Measurements from ENCODE around the gene C1orf94.
"Not testable (repeated sequence)": the region's sequence is repeated elsewhere in the genome, so short reads cannot be mapped to it uniquely, and the experiment has no call there.

The C1orf94 gene

DNA sequence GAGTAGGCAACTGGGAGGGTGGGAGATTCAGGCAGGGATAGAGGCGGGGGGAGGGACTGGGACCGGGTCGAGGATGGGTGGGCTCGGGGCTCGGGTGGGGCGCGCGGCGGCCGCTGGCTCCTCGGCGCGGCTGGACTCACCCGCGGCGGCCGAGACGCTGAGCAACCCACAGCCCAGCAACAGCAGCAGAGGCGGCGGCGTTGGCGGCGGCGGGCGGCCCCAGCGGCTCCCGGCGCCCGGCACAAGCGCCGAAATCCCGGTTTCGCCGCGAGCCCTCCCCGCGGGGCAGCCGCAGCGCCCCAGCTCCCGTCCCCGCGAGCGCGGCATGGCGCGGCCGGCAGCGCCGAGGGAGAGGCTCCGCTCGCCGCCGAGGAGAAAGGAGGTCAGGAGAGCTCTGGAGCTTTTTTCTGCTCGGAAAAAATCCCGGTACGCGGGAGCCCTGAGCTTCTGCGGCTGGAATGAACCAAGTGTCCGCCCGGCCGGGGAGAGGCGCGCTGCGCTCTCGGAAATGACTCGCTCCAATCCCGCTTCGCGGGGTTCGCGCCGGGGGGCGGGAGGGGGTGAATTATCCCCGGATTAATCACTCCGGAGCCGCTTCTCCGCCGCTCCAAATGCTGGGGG is 11.8 kb upstream of the C1orf94 start, which contains the start of gene CSMD2:
Gene CSMD2 (minus strand): TSS at position 460 of the 621 bp plus-strand sequence. CDS start 133 bp downstream, at position 327.
- DNase-seq, result peak in 1 of 3 donors; percentile 8

GRCh38 chr1:34165422-34165921 is 11.2 kb upstream of the C1orf94 start:
- DNase-seq, result no peak

DNA sequence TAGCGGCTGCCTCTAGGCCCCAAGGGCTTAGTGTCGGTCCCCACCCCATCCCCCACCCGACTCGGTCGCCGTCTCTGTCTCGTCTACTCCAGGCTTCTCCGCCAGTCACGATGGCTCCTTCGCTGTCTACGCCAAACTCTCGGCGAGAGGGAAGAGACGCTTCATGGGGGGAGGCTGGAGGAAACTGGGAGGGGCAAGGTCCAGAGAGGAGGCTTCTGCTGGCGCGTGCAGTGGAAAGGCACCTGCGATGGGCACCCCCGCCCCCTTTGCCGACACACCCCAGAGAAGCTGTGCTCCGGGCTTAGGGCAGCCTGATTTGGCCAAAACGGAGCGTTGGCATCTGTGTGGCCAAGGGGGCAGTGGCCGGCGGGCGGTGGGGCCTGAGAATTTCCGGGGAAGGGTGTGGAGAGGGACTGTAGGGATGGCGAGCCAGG is 10.5 kb upstream of the C1orf94 start:
- no peak for DNase-seq

DNA sequence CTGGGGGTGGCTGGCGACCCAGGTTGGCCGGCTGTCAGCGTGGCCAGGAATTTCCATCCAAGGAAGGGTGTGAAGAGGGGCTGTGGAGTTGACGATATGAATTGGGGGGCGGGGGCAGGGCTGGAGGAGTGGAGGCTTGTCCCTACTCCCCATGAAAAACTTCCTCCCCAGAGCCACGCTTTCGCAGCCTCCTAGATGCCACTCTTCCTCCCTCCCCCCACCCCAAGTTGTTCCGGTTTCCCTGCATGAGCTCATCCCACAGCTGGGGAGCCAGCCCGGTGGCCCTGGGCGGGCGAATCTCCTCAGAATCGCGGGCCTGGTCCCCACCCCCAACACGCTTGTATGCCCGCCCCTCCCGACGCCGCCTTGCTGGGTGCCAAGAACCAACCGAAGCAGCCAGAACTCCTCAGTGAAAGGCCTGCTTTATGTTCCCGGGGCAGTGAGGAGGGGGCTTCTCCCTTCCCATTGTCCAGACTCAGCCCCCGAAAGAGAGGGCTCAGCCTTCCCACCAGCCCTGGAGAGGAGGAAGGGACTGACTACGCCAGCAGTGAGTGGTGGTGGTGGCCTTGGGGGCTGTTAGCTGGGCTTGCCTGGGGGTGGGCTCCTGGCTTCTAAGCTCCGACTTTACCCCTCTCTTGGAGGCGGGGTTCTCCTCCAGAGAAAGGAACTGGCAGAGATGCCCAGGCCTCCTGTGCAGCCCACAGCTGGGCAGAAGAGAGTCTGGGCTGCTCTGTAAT is 9.9 kb upstream of the C1orf94 start:
- peak in 2 of 3 donors; percentile 20 to 33 for DNase-seq

- DNase-seq, result no peak
Measured at GRCh38 chr1:34167389-34167788, 9.3 kb upstream of the C1orf94 start.

- DNase-seq, result no peak
Measured at GRCh38 chr1:34175744-34176143, 963 bp upstream of the C1orf94 start.

DNA sequence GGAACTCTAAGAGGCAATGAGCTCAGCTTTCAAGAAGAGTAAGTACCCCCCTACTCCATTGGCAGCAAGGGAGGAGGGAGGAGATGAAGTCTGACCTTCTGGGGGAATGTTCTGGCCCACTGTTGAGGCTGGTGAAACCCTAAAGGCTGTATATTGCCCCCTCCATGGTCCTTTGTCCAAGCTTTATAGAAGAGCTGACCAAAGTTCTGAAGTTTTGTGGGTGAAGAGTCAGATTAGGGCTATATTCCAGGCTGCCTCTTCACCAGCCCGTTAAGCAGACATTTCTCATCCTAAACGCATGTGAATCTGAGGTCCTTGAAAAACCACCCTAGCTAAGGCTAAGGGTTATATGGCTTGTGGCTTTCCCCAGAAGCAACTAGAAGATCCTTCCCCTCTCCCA is 1.4 kb downstream of the C1orf94 start:
- DNase-seq, result no peak

GRCh38 chr1:34183381-34183780 is 6.7 kb downstream of the C1orf94 start:
- DNase-seq, result not testable (repeated sequence)

DNA sequence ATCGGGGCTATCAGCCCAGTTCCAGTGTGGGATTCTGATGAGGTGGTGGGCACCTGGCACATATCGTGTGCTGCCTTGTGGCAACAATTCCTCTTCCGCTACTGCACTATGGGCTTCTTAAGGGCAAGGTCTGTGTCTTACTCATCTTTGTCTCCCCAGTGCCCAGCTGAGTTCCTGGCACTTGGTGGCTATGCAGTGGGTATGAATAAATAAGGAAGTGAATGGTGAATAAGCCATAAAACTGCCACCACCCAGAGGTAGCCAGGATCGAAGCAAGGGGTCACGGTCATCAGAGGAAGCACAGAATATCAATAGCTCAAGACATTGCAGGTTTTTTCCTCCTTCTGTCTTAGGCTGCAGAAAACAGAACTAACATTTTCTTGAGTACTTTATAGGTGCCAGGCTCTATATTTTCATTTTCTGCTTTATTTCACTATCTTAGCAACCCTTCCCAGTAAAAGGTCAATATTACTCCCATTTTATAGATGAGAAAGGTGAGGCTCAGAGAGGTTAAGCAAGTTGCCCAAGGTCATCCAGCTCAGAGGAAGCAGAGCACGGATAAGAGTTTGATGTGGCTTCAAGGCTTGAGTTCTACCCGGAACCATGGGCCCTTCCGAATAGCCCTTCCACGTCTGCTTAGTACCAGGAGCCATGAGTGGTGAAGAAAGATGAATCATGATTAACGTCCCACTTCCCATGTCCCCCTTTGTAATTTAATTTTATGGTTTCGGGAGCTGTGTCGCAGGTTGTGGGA is 10.2 kb downstream of the C1orf94 start:
- DNase-seq, result no peak

DNA sequence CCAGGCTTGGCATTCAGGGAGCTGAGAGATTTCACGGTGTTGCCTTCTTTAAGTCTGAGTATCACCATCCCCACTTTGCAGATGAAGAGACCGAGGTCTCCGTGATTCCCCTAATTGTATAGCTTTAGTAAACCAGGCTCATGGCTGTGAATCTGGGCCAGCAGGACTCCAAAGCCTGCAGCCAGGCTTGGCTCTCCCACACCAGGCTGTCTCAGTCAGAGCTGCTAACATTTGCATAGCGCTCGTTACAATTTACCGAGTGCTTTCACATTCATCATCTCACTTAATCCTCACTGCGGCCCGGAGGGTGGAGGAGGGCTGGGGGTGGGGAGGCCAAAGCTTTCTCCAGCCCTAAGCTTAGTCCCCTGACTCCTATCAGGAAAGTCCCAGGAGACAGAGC is 11.7 kb downstream of the C1orf94 start:
- DNase-seq, result no peak

- DNase-seq, result no peak
Measured at GRCh38 chr1:34188985-34189384, 12.3 kb downstream of the C1orf94 start.

- DNase-seq, result no peak
Measured at GRCh38 chr1:34190692-34191091, 14.0 kb downstream of the C1orf94 start.

GRCh38 chr1:34192621-34193020 is 15.9 kb downstream of the C1orf94 start:
- no peak for DNase-seq

- no peak for DNase-seq
Measured at GRCh38 chr1:34199927-34200326, 23.2 kb downstream of the C1orf94 start.

DNA sequence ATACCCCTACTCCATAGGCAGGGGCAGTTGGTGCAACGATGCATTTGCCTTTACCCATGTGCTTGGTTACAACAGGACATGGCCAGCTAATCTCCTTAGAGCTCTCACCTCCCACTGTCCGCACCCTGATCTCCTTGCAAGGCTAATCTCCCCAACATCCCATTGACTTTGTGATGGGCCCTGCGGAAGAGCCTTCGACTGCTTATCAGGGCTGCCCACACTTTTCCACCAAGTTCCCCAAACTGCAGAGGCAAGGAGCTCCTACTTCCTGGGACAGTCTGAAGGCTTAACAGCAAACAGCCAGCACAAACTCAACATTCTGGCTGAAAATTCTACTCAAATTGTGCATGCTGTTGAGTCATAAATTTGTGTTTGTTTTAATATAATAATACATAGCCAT is 36.0 kb downstream of the C1orf94 start:
- DNase-seq, result no peak

GRCh38 chr1:34213956-34214355 is 37.2 kb downstream of the C1orf94 start:
- no peak for DNase-seq

GRCh38 chr1:34231441-34231840 is 54.7 kb downstream of the C1orf94 start:
- DNase-seq, result no peak

DNA sequence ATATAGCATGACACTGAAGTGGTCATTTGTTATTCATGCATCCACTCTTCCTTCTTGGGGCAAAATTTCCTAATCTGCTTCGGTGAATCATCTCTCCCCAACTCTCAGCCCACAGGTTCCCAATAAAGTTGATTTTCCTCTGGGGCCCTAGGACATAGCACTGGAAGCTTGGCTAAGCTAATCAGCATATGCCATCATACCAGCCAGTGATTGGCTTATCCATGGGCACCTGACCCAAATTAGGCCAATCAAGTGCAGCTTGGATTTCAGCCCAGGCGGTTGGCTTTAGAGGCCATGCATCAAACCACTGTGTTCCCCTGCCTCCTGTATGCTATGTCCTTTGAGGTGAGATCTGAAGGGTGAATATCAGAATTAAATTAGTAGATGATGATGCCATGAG is 58.9 kb downstream of the C1orf94 start:
- no peak for DNase-seq

GRCh38 chr1:34236089-34236488 is 59.4 kb downstream of the C1orf94 start:
- no peak for DNase-seq

- DNase-seq, result no peak
Measured at GRCh38 chr1:34237151-34237815, 60.6 kb downstream of the C1orf94 start.

GRCh38 chr1:34245967-34246366 is 69.3 kb downstream of the C1orf94 start:
- no peak for DNase-seq

DNA sequence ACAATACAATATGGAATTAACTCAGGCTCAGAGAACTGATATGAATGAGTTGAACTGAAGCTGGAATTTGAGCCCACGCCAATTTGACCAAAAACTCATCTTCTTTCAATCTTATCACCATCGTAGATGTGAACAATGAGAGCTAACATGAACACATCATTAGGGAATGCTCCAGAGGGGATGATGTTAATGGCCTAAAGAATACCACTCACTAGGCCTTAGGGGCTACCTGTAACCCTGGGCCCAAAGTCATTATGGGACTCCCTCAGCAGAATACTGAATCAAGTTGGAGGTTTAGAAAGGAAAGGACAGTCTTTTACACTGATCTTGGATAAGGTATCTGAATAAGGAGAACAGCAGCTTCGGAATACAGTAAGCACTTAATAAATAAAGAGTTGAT is 73.6 kb downstream of the C1orf94 start:
- no peak for DNase-seq

All from suppressor macrophage treated with lipopolysaccharide for 1 hour (primary cell).